Chondrocyte (in vitro differentiated cells): Measurements from ENCODE around the gene EIF6. TPM values are rescaled to one million over a fixed set of nuclear protein-coding genes. Genes with fewer than 3 reads are reported as not detected.
"Not testable (repeated sequence)": the region's sequence is repeated elsewhere in the genome, so short reads cannot be mapped to it uniquely, and the experiment has no call there.

Experiments used
- DNase-seq: peaks from one replicate; pipeline ENCODE4 v3.0.0; 2021; ENCODE audit warnings: mixed read lengths, low spot score
- H3K27ac Mint-ChIP-seq: one replicate; pipeline ENCODE4 v1.8.0; 2021; ENCODE audit warnings: mild to moderate bottlenecking, moderate library complexity, mixed read lengths; ENCODE audit not compliant: unreplicated experiment
- H3K27me3 Mint-ChIP-seq: 2 replicates; pipeline ENCODE4 v1.8.0; 2021; ENCODE audit warnings: low read depth, mixed read lengths
- H3K36me3 Mint-ChIP-seq: 2 replicates; pipeline ENCODE4 v1.8.0; 2021; ENCODE audit warnings: low read depth, mixed read lengths
- H3K4me1 Mint-ChIP-seq: 2 replicates; pipeline ENCODE4 v1.8.0; 2021; ENCODE audit warnings: low read depth, mild to moderate bottlenecking, mixed read lengths
- H3K4me3 Mint-ChIP-seq: one replicate; pipeline ENCODE4 v1.8.0; 2021; ENCODE audit warnings: mild to moderate bottlenecking, moderate library complexity, mixed read lengths; ENCODE audit not compliant: unreplicated experiment
- H3K9me3 Mint-ChIP-seq: 2 replicates; pipeline ENCODE4 v1.8.0; 2021; ENCODE audit warnings: low read depth, mixed read lengths
- total RNA-seq: library from RNA; stranded (reverse); gene quantifications from 3 replicates; pipeline ENCODE4 v1.2.1, GENCODE V29; 2021
- TF ChIP-seq, protein P1 (sequence below): fragments of 200-600 bp; sonication (generic); IDR thresholded peaks from 2 replicates; pipeline ENCODE4 v1.5.0; 2021; ENCODE audit warnings: antibody characterized with exemption, mild to moderate bottlenecking, moderate library complexity

The EIF6 gene
- total RNA-seq, 1 donor from 2014 or later = 125 TPM

DNA sequence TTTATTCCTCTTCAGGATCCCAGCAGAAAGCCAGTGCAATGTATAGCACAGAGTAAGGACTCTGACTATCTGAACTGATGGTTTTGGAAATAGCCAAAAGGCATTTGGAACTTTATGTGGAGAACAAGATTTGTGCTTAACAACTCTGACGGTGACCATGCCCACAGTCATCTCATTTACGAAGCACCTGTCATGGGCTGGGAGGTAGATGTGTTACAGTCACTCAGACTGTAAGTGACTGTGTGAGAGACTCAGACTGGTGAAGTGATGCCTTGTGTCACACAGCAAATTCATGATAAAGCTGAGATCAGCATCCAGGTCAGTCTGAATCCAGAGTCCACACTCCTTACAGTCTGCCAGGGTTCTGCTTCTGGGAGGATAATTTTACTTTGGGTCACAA, 31.5 kb upstream of the EIF6 start:
- no peak for DNase-seq
- peaks cover 1% of the 10 kb centered on the region for H3K36me3 Mint-ChIP-seq
- H3K27me3 Mint-ChIP-seq = no peaks in the 10 kb centered on the region
- H3K4me3 Mint-ChIP-seq = no peak overlapping the region
- H3K9me3 Mint-ChIP-seq = no peaks in the 10 kb centered on the region
- TF ChIP-seq, protein P1, sequence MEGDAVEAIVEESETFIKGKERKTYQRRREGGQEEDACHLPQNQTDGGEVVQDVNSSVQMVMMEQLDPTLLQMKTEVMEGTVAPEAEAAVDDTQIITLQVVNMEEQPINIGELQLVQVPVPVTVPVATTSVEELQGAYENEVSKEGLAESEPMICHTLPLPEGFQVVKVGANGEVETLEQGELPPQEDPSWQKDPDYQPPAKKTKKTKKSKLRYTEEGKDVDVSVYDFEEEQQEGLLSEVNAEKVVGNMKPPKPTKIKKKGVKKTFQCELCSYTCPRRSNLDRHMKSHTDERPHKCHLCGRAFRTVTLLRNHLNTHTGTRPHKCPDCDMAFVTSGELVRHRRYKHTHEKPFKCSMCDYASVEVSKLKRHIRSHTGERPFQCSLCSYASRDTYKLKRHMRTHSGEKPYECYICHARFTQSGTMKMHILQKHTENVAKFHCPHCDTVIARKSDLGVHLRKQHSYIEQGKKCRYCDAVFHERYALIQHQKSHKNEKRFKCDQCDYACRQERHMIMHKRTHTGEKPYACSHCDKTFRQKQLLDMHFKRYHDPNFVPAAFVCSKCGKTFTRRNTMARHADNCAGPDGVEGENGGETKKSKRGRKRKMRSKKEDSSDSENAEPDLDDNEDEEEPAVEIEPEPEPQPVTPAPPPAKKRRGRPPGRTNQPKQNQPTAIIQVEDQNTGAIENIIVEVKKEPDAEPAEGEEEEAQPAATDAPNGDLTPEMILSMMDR = no peak
- H3K4me1 Mint-ChIP-seq = peaks cover 75% of the 10 kb centered on the region
- H3K27ac Mint-ChIP-seq = peak overlapping the region; percentile 18

DNA sequence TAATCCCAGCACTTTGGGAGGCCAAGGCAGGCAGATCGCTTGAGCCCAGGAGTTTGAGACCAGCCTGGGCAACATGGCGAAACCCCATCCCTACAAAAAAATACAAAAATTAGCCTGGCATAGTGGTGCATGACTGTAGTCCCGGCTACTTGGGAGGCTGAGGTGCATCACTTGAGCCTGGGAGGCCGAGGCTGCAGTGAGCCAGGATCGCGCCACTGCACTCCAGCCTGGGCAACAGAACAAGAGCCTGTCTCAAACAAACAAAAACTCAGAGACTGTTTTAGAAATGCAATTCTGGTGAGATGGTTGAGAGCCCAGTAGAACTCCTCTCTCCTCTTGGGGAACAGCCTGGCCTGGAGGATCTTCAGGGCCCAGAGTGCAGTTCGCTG, 31.1 kb upstream of the EIF6 start:
- not testable (repeated sequence) for H3K36me3 Mint-ChIP-seq, DNase-seq, H3K9me3 Mint-ChIP-seq, H3K27me3 Mint-ChIP-seq, H3K4me3 Mint-ChIP-seq
- peak overlapping the region; percentile 18 for H3K27ac Mint-ChIP-seq
- H3K4me1 Mint-ChIP-seq = peaks cover 73% of the 10 kb centered on the region

DNA sequence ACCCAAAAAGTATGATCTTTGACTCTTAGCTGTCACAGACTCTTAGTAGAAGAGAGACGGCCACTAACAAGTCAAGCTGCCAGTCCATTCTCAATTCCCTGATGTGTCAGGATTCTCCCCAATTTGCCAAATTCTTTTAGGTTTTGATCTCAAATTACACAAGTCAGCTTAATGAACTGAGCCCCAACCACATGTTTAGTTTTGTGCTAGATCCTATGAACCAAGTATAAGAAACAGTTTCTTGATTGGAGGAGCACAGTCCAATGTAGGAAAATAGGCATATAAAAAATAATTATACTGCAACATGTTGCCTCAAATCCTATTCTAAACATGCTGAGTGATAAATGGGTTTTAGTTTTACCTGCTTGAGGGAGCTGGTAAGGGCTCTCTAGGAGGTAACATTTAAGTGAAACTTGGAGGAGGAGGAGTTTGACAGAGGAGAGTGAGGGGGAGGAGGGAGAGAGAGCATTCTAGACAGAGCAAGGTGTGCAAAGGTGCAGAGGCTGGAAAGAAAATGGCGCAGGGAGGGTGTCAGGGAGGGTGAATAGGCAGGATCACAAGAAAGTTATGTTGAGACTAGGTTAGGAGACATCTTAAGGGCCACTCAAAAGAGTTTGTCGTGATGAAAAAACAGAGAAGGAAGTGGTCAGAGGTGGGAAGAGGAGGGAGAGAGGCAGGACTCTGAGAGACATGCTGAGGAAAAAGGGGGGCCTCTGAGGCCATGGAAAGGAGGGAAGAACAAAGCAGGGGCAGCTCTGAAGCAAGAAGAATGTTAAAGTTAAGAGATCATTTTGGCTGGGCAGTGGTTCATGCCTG, 30.5 kb upstream of the EIF6 start:
- no peak for DNase-seq
- Mint-ChIP-seq H3K27me3 (no peaks in the 10 kb centered on the region), H3K4me3 (no peak overlapping the region), H3K36me3 (peaks cover 1% of the 10 kb centered on the region), H3K27ac (no peak overlapping the region), H3K4me1 (peaks cover 69% of the 10 kb centered on the region), H3K9me3 (no peaks in the 10 kb centered on the region)
- TF ChIP-seq, protein P1 = no peak

DNA sequence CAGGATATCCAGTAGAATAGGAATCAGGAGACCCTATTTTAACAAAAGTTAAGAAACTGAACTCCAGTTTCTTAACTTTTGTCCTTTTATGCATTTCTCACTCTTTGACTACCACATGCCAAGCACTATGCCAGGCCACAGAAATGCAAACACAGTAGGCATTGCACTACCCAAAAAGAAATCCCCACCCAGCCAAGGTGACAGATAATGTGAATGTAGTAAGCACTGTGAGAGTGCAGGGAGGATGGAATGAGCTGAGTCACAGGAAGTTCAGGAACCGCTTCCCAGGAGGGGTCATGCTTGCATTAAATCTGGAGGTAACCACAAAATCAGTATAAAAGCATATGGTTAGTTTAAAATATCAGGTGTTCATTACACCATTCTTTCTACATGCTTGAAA, 27.7 kb upstream of the EIF6 start:
- Mint-ChIP-seq H3K27ac (peak overlapping the region; percentile 77), H3K4me3 (no peak overlapping the region), H3K27me3 (no peaks in the 10 kb centered on the region), H3K4me1 (peaks cover 66% of the 10 kb centered on the region), H3K36me3 (peaks cover 1% of the 10 kb centered on the region), H3K9me3 (no peaks in the 10 kb centered on the region)
- TF ChIP-seq, protein P1 = peak; percentile 17
- DNase-seq = no peak

DNA sequence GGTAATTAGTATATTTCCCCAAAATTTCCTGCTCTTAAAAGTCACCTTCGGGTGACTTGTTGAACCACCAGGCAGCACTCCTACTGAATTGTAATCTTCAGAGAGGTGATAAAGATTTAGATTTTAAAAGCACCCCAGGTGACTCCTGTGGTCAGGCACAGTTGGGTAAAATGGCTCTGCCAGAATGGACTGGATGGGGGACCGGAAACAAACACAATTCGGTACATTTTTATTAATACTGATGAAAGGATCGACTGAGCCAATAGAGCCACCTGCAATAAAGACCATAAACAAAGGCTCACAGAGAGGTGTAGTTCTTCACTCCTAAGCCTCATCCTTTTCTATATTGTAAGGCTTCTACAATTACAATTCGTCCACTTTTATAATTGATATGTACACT, 27.2 kb upstream of the EIF6 start:
- TF ChIP-seq, protein P1 = no peak

DNA sequence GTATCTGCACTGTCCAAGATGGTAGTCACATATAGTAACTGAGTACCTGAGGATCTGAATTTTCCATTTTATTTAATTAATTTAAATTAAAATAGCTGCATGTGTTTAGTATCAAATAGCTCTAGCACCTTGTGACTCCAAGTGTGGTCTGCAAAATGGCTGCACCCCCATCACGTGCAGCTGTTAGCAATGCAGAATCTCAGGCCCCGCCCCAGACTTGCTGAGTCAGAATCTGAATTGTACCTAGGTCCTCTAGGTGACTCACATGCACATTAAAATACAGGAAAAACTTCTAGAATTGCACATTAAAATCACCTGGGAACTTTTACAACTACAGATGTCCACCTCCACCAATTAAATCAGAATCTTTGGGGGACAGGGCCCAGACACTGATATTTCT, 26.8 kb upstream of the EIF6 start:
- peaks cover 1% of the 10 kb centered on the region for H3K36me3 Mint-ChIP-seq
- H3K4me3 Mint-ChIP-seq = no peak overlapping the region
- no peak for DNase-seq
- H3K27ac Mint-ChIP-seq = peak overlapping the region; percentile 77
- TF ChIP-seq, protein P1 = no peak
- H3K4me1 Mint-ChIP-seq = peaks cover 75% of the 10 kb centered on the region
- no peaks in the 10 kb centered on the region for H3K9me3 Mint-ChIP-seq
- no peaks in the 10 kb centered on the region for H3K27me3 Mint-ChIP-seq

More for the DNA sequence above, 27.2 kb upstream of the EIF6 start:
- Mint-ChIP-seq H3K27ac (peak overlapping the region; percentile 77), H3K27me3 (no peaks in the 10 kb centered on the region), H3K4me3 (no peak overlapping the region), H3K9me3 (no peaks in the 10 kb centered on the region), H3K36me3 (peaks cover 1% of the 10 kb centered on the region), H3K4me1 (peaks cover 71% of the 10 kb centered on the region)
- DNase-seq = no peak
